GM19455 (cell line): Measurements from ENCODE around the gene MAGI2.

Experiments
- ATAC-seq: cut with Tn5 transposase; IDR thresholded peaks from one replicate; pipeline ENCODE4 v1.9.1; 2021; ENCODE audit not compliant: unreplicated experiment

MAGI2 gene

GRCh38 chr7:79308192-79308591, 145.3 kb downstream of the MAGI2 start:
- ATAC-seq = no peak

GRCh38 chr7:79307376-79307775, 146.1 kb downstream of the MAGI2 start:
- no peak for ATAC-seq

- no peak for ATAC-seq
Observed at GRCh38 chr7:79304711-79305110, 148.8 kb downstream of the MAGI2 start.

DNA sequence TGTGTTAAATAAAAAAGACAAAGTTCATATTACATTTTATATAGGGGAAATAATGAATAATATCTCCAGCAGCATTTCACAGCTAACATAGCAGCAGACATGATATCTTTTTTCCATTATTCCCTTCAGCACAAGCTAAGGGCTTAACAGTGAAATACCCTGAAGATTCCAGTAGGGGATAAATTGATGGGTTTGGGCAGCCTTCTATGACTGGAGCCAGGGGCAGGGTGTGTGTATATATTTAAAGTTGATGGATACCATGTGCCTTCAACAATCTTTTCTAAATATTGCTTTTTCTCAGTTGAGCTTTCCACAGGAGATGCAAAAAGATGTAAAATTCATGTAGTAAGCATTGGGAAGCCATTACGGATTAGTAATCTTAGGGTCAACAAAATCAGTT, 151.2 kb downstream of the MAGI2 start:
- no peak for ATAC-seq

- ATAC-seq = no peak
Observed at GRCh38 chr7:79301419-79301818, 152.0 kb downstream of the MAGI2 start.

DNA sequence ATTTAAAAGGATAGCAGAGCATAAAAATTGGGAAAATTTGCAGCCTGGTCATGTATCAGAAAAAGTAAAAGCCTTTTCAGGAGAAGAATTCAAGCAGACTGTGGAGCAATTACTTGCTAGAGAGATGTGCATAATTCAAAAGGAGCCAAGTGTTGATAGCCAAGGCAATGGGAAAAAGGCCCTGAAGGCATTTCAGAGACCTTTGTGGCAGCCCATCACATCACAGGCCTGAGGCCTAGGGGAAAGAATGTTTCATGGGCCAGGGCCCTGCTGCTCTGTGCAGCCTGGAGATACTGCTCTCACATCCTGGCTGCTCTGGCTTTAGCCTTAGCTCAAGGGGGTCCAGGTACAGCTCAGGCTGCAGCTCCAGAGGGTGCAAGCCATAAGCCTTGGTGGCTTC, 152.9 kb downstream of the MAGI2 start:
- ATAC-seq = no peak

DNA sequence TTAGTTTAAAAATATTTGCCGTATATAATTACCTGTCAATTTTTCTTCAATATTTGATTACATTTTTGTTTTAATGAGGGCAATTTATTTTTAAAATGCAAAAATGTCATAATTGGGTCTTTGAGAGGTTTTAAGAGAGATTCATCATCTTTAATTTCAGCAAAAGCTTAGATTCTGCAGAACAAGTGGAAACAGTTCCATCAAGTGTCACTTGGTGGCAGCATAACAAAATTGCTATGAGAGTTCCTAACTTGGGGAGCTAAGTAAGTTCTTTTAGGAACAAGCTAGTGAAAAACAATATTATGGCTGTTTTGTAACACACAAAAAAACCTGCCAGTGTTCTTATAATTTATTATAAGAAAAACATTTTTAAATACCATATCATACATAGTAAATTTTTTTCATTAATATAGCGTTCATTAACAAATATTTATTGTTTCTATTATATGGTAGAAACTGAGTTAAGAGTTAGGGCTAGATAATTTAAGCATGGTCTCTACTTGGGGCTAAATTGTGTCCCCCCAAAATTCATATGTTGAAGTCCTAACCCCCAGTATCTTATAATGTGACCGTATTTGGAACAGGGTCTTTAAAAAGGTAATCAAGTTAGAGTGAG, 155.2 kb downstream of the MAGI2 start:
- ATAC-seq = no peak

- no peak for ATAC-seq
Observed at GRCh38 chr7:79296553-79297320, 156.7 kb downstream of the MAGI2 start.

- no peak for ATAC-seq
Observed at GRCh38 chr7:79293655-79294142, 159.8 kb downstream of the MAGI2 start.

DNA sequence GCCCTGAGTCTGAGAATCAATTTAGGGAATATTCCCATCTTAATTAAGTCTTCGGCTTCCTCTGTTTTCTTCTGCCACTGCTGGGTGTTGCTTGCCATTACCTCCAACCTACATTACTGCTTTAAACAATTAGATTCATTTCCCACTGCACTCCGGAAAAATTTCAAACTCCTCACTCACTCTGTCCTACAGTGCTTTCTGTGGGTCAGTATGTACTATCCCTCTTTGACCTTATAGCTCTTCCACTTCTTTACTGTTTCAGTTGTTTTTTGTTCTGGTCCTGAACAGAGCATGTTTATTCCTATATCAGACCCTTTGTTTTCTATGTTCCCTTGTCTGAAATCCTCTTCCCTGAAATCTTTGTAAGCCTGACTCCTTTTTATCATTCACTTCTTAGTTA, 160.6 kb downstream of the MAGI2 start:
- no peak for ATAC-seq

DNA sequence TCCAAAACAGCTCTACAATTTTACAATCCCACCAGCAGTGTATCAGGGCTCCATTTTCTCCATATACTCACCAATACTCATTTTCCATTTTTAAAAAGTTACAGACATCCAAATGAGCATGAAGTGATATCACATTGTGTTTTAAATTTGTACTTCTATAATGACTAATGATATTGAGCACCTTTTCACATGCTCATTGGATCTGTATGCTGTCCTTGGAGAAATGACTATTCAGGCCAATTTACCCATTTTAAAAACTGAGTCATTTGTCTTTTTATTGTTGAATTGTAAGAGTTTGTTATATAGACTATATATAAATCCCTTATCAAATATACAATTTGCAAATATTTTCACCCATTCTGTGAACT, 162.0 kb downstream of the MAGI2 start:
- no peak for ATAC-seq

- no peak for ATAC-seq
Observed at GRCh38 chr7:79290841-79291497, 162.5 kb downstream of the MAGI2 start.

DNA sequence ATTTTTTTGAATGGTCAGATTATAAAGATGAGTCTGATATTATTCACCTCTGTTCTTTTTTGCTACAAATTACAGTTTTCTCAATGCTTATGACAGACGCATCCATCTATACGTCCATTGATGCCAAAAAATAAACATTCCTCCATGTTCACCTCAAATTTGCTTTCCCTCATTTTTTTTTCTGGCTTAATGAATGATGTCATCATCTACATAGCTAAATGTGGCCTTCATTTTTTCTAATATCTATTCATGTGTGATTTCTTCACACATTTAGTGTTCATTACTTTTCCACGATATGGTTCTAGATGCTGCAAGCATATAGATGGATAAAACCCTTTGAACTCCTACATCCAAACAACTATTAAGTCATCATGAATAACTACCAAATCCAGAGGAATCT, 163.1 kb downstream of the MAGI2 start:
- no peak for ATAC-seq

- ATAC-seq = no peak
Observed at GRCh38 chr7:79288655-79289054, 164.8 kb downstream of the MAGI2 start.

DNA sequence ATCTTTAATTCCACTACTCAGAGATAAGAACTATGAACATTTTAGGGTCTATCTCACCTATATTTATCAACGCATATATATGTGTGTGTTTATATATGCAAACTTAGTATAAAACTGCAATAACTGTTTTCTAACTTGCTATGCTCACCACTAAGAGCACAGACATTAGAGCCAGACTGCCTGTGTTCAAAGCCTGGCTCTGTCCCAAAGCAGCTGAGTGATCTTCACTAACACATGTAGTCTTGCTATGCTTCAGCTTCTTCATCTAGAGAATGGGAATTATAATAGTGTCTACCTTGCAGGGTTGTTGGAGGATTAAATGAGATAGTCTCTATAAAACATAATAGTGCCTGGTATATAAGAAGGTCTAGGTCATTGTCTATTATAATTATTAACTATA, 165.5 kb downstream of the MAGI2 start:
- no peak for ATAC-seq

- ATAC-seq = no peak
Observed at GRCh38 chr7:79286181-79286580, 167.3 kb downstream of the MAGI2 start.

- no peak for ATAC-seq
Observed at GRCh38 chr7:79285756-79286155, 167.7 kb downstream of the MAGI2 start.

DNA sequence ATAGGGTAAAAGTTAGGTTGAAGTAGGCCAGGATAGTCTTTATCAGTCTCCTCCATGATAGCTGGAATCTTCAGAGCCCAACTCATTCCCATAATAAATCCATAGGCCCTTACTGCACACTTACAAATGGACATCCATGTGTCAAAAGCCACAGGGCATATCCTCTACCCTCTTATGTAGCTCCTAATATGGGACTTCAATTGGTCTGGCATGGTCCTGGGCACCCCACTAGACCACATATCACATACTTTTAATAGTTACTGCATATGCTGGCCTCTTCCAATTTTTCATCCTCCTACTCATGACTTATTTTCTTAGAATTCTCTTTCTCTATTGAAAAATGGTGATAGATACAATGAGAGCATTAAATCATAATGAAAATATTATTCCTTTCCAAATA, 169.3 kb downstream of the MAGI2 start:
- no peak for ATAC-seq

DNA sequence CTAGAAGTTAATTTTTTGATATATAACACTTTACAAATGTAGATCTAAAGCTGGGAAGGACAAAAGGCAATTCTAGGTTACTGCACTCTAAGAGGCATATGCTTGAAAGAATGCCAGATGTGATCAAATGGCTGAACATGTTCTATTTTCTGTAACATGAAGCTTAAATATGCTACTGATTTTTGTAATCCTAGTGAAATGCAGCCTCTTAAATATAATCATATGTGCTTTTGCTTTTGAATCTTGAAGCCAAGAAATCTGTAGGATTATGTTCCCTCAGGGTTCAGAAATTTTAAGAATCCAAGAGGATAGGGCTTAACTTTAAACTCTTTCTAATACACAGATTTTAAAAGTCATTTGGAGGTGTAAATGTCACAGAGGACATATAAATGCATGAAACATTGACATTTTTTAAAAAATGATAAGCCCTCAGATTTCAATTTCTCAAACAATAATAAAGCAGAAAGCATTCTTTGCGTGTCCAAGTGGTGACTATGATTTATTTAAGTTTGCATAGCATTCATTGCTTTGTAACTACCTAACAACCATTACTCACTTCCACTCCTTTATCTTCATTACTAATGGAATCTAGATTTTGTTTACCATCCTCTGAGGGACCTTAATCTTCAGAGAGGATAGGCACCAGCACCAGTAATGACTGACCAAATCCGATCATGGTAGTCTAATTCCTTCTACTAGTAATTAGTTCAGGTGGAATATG, 170.4 kb downstream of the MAGI2 start:
- ATAC-seq = no peak

GRCh38 chr7:79282070-79282694, 171.3 kb downstream of the MAGI2 start:
- ATAC-seq = no peak

- ATAC-seq = no peak
Observed at GRCh38 chr7:79281426-79281825, 172.0 kb downstream of the MAGI2 start.
